Bronchial epithelial cell (primary cell): ENCODE results near the gene C22orf31. TPM values are rescaled to one million over a fixed set of nuclear protein-coding genes. Genes with fewer than 3 reads are reported as not detected.

Source experiments
- DNase-seq: peaks from one replicate; pipeline ENCODE4 v3.0.0-alpha.2; 2010; ENCODE audit warnings: low read depth
- FAIRE-seq: peaks from 2 replicates; lab custom pipeline; 2011; peaks lifted over from hg19 to GRCh38; lab: Jason Lieb, UNC
- H3K27me3 ChIP-seq: 2 replicates; pipeline ENCODE4 v1.5.1; 2011; ENCODE audit warnings: low read length; ENCODE audit not compliant: control insufficient read depth, insufficient read depth
- H3K36me3 ChIP-seq: 2 replicates; pipeline ENCODE4 v1.5.1; 2011; ENCODE audit warnings: low read length; ENCODE audit not compliant: control insufficient read depth, insufficient read depth
- H3K4me3 ChIP-seq: 2 replicates; pipeline ENCODE4 v1.5.1; 2011; ENCODE audit warnings: mild to moderate bottlenecking, low read depth, low read length, control low read depth
- total RNA-seq: library from RNA; depleted of rRNA; stranded (reverse); fragments of >200 nt; gene quantifications from 2 replicates; pipeline ENCODE4 v1.2.1, GENCODE V29; 2014
- TF ChIP-seq, protein P1 (sequence below): IDR thresholded peaks from 2 replicates; pipeline ENCODE4 v1.5.1; 2011; ENCODE audit warnings: mild to moderate bottlenecking, moderate library complexity, low read length, control low read depth, inconsistent platforms; ENCODE audit not compliant: insufficient read depth, severe bottlenecking

The C22orf31 gene
- total RNA-seq, 1 donor from 2014 or later: not detected

DNA sequence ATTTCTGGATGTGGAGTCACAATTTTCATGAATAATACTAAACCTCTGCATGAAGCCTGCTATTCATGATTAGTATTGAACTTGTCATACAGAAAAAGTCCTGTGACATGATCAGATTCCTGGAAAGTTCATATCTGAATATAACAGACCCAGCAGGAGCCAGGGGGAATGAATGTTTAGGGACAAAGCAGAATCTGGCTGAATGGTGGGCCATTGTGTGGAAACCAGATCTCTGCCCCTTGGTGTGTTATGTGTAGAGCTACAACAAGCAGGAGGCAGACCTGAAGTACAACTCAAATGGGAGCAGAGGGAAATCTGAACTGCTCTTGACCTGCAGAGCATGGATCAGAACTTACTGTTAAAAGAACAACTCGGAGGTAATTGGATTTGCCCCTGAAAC is 41.5 kb upstream of the C22orf31 start:
- H3K36me3 ChIP-seq: peaks cover 3% of the 10 kb centered on the region
- FAIRE-seq: no peak

DNA sequence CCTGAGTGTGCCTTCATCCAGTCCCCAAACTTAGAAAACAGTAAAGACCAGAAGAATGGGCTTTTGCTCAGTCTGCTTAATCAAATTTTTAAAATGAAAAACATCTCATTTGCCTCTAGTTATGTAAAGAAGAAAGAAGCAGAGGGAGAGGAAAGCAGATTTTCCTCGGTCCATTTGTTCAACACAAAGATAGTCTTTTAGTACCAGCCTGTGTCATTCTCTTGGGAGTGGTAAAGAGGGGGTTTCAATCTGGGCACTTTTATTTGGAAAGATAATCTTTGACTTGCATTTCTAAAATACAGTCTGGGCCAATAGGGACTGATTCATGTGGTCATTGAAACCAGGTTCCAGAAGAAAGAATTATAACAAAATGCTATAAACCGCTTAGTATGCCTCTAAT is 40.7 kb upstream of the C22orf31 start:
- no peak for FAIRE-seq
- peaks cover 3% of the 10 kb centered on the region for H3K36me3 ChIP-seq

More for the DNA sequence above, 41.5 kb upstream of the C22orf31 start:
- Histone ChIP-seq H3K27me3 (no peaks in the 10 kb centered on the region), H3K4me3 (no peak overlapping the region)
- DNase-seq: no peak
- TF ChIP-seq, protein P1, sequence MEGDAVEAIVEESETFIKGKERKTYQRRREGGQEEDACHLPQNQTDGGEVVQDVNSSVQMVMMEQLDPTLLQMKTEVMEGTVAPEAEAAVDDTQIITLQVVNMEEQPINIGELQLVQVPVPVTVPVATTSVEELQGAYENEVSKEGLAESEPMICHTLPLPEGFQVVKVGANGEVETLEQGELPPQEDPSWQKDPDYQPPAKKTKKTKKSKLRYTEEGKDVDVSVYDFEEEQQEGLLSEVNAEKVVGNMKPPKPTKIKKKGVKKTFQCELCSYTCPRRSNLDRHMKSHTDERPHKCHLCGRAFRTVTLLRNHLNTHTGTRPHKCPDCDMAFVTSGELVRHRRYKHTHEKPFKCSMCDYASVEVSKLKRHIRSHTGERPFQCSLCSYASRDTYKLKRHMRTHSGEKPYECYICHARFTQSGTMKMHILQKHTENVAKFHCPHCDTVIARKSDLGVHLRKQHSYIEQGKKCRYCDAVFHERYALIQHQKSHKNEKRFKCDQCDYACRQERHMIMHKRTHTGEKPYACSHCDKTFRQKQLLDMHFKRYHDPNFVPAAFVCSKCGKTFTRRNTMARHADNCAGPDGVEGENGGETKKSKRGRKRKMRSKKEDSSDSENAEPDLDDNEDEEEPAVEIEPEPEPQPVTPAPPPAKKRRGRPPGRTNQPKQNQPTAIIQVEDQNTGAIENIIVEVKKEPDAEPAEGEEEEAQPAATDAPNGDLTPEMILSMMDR: no peak

DNA sequence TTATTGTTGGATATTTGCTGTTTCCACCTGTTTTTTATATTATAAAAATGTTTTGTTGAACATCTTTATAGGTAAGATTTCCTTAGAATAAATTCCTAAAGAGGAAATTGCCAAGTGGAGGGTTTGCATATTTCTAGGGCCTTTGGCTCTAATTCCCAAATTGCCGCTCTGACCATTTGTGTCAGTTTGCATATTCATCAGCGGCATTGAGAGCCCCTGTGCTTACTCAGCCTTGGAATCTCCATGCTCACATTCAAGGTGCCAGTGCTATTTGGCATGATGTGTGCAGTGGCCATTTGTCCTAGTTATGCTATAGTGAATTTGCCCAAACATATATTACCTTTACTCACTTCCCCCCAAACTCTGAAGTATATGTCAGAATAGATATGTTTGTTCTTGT is 36.7 kb upstream of the C22orf31 start:
- Histone ChIP-seq H3K4me3 (no peak overlapping the region), H3K27me3 (no peaks in the 10 kb centered on the region), H3K36me3 (peaks cover 3% of the 10 kb centered on the region)
- TF ChIP-seq, protein P1: no peak
- no peak for DNase-seq
- FAIRE-seq: no peak

More for the DNA sequence above, 40.7 kb upstream of the C22orf31 start:
- TF ChIP-seq, protein P1: no peak
- DNase-seq: no peak
- H3K4me3 ChIP-seq: no peak overlapping the region
- H3K27me3 ChIP-seq: no peaks in the 10 kb centered on the region

DNA sequence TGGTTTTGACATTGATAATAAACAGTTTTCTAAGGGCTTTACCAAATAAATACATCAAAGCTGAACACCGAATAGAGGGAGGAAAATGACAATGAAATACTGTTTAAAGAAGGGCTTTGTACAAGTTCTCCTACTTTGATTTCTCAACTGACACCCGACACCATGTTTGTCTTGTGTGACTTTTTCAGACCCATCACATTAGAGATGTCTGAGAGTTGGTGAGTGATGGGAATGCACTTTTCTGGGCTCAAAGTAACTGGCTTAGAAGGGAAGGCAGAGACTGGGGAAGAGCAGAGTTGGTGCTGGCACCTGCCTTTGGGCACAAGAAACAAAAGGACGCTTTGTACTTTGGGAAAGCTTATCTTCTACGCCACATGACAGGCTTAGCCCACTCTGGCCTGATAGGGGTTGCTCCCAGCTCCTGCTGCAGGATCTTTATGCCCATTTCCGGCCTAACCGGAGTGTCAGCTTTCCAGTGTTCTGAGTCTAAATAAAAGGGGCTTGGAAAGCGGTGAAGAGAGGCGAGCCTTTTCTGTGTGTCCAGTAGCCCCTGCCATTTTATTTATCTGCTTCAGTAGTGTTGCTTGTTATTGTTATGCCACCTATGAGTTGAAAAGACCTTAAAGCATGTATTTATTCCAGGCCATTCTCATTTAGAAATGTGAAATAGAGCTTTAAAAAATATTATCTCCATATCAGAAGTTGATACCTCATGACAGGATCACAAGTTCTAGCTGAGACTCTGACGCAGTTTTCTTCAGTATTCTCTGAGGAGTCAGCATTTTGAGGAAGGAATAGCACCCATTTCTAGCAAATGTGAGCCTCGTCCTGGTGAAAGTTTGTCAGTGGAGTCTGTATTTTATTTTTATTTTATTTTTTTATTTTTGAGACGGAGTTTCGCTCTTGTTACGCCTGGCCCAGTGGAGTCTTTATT is 35.4 kb upstream of the C22orf31 start:
- Histone ChIP-seq H3K36me3 (peaks cover 1% of the 10 kb centered on the region), H3K4me3 (no peak overlapping the region), H3K27me3 (no peaks in the 10 kb centered on the region)
- TF ChIP-seq, protein P1: no peak
- FAIRE-seq (no peak), DNase-seq (peak; percentile 13)

DNA sequence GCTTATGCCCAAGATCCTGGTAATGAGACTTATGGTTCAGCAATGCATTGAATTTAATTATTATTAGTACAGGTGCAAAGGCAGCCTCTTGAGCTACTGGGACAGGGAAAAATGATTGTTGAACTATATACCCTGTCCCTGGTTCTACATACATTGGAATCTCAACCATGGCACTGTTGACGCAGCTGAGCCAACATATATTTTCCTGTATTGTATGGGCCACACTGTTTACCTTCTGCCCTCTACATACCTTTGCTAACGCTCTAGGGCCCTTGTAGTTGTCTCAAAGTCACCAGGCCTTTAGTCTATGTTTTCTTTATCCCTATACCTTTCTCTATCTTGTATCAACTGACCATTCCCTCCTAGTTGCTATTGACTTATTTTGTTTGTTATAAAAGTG is 33.8 kb upstream of the C22orf31 start:
- Histone ChIP-seq H3K27me3 (no peaks in the 10 kb centered on the region), H3K4me3 (no peak overlapping the region), H3K36me3 (peaks cover 1% of the 10 kb centered on the region)
- DNase-seq (no peak), FAIRE-seq (no peak)
- TF ChIP-seq, protein P1: no peak
